Measurements from ENCODE around the gene PLAC8.
"Not testable (repeated sequence)": the region's sequence is repeated elsewhere in the genome, so short reads cannot be mapped to it uniquely, and the experiment has no call there.

PLAC8 gene
- long read RNA-seq, donor 1, result 0 reads
- long read RNA-seq, donor 2, partial matches to known transcripts, result 0 of 3 reads
- long read RNA-seq, donor 2, other reads (novel, unspliced or antisense), result 0 of 3 reads
- long read RNA-seq, donor 3, partial matches to known transcripts, result 0 of 4 reads
- long read RNA-seq, donor 3, other reads (novel, unspliced or antisense), result 0 of 4 reads
- long read RNA-seq, donor 4, partial matches to known transcripts, result 0 of 1 reads
- long read RNA-seq, donor 4, other reads (novel, unspliced or antisense), result 0 of 1 reads
- long read RNA-seq, donor 5, partial matches to known transcripts, result 0 of 3 reads
- long read RNA-seq, donor 5, other reads (novel, unspliced or antisense), result 0 of 3 reads
- long read RNA-seq, donor 6, partial matches to known transcripts, result 0 of 1 reads
- long read RNA-seq, donor 6, other reads (novel, unspliced or antisense), result 0 of 1 reads
- long read RNA-seq, donor 7, partial matches to known transcripts, result 0 of 2 reads
- long read RNA-seq, donor 7, other reads (novel, unspliced or antisense), result 0 of 2 reads
- long read RNA-seq, donor 8, result 0 reads

DNA sequence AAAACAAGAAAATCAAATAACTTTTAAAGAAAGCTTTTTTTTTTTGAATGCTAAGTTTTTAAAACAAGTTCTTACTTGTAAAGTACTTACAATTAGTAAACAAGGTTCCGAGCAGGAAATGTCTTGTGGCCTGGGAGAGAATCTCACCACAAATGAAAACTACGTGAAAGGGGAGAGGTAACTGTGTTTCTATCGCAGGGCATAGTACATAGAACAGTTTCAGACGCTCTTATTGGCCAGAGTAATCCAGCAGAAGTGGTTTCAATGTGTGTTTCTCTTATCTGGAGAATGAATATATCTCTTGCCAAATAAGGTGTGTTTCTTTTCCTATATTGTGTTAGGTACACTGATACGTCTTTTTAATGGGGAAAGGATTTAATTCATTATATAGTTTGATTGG is at the start of gene PLAC8:
Gene PLAC8, minus strand, starts transcription at position 154 of the 400 bp plus-strand sequence. CDS start 6,808 bp downstream, outside the sequence.
- no peak for DNase-seq

DNA sequence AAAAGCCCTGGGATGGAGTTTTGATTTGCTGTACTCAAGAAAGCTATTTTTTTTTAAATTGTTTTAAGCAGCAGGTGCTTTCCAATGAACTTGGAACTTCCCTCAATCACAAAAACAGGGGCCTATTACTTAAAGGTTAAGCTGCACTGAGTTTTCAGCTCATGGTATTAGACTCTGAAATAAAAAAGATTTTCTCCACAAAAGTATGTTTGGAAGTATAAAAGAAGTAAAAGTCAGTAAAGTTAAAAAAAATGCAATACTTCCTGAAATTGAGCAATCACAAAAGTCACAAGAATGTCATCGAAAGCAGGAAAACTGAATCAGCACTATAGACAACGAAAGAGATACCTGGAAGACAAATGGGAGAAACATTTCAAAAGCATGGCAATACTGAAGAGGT is 38.9 kb upstream of the PLAC8 start:
- DNase-seq, result no peak

- DNase-seq, result no peak
Observed at GRCh38 chr4:83152746-83153145, 38.2 kb upstream of the PLAC8 start.

- DNase-seq, result no peak
Observed at GRCh38 chr4:83151651-83152050, 37.1 kb upstream of the PLAC8 start.

DNA sequence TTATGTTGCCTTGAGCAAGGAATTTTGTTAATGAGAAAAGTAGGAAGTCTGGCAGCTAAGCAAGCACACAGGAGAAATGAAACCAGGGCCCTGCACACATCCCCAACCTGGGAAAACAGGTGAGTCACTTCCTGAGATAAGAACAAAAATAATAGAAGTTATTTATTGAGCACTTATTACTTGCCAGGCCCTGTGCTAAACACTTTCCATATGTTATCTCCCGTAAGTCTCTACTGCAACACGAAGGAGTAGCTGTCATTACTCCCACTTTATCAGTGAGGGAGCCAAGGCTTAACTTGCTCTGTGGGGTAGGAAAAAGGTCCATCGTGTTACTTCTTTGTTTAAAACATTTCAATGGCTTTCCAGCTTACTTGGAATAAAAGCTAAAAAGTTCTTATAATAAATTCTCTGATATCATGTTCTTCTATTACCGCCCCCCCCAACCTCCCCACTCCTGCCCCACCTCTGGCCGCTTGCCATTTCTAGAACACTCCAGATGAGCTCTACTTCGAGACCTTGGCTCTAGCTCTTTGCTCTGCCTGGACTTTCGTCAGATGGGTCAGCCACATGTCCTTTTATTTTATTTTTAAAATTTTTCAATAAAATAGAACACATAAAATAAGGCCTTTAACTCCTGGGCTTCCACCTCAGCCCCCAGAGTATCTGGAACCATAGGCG is 36.3 kb upstream of the PLAC8 start:
- no peak for DNase-seq

GRCh38 chr4:83149865-83150652 is 35.5 kb upstream of the PLAC8 start:
- DNase-seq, result no peak

DNA sequence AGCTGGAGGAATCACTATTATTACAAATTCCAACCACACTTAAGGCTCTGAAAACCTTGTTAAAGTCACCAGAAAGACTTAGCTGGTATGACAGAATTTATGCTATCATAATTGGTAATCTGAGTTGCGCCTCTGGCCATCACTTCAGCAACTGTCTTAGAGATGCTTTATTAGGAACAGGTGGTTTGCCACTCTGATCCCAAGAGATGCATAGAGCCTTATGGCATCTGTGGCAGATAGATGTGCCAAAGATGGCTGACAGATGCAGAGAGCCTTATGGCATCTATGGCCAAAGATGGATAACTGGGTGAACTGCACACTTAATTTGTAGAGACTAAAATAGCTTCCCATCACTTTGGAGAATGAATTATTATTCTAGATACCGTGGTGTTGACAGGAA is 32.3 kb upstream of the PLAC8 start:
- no peak for DNase-seq

GRCh38 chr4:83145776-83146175 is 31.2 kb upstream of the PLAC8 start:
- not testable (repeated sequence) for DNase-seq

GRCh38 chr4:83139514-83140156 is 25.1 kb upstream of the PLAC8 start:
- DNase-seq, result no peak

DNA sequence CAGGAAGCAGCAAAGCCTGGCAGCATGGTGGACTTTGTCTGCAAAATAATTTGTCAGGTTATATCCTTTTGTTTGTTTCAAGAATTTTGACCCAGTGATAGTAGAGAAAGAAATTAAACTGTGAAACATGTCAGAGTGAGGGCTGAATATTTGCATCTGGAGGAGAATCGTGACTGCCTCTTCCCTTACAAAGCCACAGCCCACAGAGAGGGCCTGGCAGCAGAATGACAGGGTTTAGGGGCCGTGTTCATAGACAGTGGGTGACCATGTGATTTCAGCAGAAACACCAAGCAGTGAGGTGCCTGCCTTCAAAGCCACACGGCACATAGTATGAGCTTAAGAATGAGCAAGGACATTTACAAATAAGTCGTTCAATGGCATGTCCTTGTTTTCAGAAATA is 24.4 kb upstream of the PLAC8 start:
- DNase-seq, result no peak

- DNase-seq, result no peak
Observed at GRCh38 chr4:83132065-83132464, 17.5 kb upstream of the PLAC8 start.

GRCh38 chr4:83129264-83129663 is 14.7 kb upstream of the PLAC8 start:
- no peak for DNase-seq

DNA sequence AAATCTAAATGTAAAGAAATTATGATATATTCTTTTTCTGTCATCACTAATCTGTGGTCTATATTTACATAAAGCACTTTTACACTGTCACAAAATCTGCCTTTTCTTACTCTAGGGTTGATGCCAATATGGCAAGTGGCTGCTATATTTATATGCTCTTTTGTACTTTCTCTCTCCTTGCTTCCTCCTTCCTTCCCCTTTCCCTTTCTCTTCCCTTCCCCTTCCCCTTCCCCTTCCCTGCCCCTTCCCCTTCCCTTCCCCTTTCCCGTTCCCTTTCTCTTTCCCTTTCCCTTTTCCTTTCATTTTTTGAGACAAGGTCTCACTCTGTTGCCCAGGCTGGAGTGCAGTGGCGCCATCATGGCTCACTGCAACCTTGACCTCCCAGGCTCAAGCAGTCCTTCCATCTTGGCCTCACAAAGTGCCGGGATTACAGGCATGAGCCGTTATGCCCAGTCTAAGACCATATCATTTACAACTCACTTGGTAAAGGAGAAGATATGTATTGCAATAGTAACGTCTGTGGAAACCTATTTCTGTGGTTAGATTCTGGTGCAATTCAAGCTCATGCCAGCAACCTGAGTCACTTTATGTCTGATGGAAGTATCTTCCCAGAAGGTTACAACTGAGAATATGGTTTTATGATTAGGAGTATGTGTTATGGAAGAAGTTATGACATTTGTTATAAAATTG is 13.9 kb upstream of the PLAC8 start:
- no peak for DNase-seq

GRCh38 chr4:83125738-83126141 is 11.2 kb upstream of the PLAC8 start:
- DNase-seq, result no peak

- DNase-seq, result no peak
Observed at GRCh38 chr4:83124111-83124780, 9.7 kb upstream of the PLAC8 start.

GRCh38 chr4:83121246-83121645 is 6.7 kb upstream of the PLAC8 start:
- no peak for DNase-seq

DNA sequence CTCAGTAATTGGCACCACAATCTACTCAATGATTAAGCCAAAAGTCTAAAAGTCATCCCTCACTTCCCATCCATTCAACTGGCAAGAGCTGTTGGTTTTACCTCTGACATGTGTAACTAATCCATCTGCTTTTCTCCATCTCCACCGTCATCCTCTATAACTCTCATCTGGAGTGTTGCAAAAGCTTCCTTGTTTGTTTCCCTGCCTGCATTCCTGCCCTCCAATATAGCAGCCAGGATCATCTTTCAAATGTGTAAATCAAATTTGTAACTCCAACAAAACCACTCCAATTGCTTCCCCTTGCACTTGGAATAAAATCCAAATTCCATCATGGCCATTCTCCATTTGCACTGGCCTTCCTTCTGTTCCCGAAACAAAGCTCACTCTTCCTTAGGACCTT is 4.3 kb upstream of the PLAC8 start:
- DNase-seq, result no peak

- DNase-seq, result no peak
Observed at GRCh38 chr4:83115656-83116285, 1.2 kb upstream of the PLAC8 start.

DNA sequence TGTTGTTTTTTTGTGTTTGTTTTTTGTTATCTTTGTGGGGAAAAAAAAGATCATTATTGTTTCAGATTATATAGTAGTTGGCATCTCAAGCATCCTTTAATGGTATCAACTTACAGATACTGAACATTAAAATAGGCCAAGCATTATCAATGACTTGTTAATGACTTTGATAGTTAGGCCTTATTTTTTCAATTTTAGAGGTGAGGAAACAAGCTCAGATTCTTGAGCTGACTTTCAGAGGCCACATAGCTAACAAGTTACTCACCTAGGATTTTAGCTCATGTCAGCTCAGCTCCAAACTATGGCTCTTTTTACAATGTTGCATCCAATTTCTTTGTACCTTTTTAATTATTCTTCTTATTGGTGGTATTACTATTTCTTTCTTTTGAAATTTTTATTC is 471 bp upstream of the PLAC8 start:
- no peak for DNase-seq

DNA sequence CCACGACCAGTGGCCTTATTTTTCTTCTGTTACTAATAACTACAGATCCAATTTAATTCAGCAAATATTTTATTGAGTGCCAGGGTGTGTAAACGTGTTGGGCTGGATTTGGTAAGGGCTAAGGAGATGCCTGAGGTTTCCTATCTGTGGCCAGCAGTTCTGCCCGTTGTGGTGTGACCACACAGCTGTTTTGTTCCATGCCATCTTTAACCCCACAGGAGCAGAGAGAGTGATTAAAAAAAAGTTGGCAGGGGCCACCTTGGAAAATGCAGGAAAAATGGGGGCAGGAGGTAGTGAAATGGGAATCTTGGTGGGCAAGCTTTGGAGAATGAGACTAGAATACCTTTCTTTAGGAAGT is 1.1 kb downstream of the PLAC8 start:
- DNase-seq, result no peak

Data from right kidney (tissue), 9 donors.